ENCODE data around the gene RUFY1. TPM values are rescaled to one million over a fixed set of nuclear protein-coding genes. Genes with fewer than 3 reads are reported as not detected.

The RUFY1 gene
- total RNA-seq, 2 experiments from 2014 or later: 22.5 to 24.7 TPM

DNA sequence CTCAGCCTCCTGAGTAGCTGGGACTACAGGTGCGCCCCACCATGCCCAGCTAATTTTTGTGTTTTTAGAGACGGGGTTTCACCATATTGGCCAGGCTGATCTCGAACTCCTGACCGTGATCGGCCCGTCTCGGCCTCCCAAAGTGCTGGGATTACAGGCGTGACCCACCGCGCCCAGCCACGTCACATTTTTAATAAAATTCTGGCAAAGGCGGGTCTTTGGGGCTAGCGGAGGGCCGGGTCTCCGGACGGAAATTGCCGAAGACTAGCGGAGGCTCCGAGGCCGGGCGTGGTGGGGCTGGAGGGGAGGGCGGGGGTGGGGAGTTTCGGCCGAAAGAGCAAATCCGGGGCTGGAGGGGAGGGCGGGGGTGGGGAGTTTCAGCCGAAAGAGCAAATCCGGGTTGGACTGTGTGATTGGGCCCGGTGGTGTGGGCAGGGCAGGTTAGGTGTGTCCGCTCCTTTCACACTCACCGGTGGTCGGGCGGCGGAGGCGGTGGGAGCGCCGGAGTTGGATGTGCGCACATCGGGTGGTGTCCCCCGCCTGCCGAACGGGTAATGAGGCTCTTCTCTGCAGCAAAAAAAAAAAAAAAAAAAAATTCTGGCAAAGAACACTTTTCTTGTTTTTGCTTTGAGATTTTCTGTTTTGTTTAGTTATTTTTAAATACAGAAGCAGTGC lies 27.1 kb downstream of the RUFY1 start:
- POLR2A ChIA-PET: no interaction called here
- Mint-ChIP-seq H3K9me3 (no peaks in the 10 kb centered on the region), H3K27ac (no peak overlapping the region), H3K36me3 (ENCODE audit: low read depth) (peaks cover 13% of the 10 kb centered on the region), H3K27me3 (no peaks in the 10 kb centered on the region), H3K4me3 (no peak overlapping the region), H3K4me1 (ENCODE audit: low read depth) (no peaks in the 10 kb centered on the region)
- intact Hi-C loops (cut with micrococcal nuclease): no loop called here
- TF ChIP-seq, protein P1, sequence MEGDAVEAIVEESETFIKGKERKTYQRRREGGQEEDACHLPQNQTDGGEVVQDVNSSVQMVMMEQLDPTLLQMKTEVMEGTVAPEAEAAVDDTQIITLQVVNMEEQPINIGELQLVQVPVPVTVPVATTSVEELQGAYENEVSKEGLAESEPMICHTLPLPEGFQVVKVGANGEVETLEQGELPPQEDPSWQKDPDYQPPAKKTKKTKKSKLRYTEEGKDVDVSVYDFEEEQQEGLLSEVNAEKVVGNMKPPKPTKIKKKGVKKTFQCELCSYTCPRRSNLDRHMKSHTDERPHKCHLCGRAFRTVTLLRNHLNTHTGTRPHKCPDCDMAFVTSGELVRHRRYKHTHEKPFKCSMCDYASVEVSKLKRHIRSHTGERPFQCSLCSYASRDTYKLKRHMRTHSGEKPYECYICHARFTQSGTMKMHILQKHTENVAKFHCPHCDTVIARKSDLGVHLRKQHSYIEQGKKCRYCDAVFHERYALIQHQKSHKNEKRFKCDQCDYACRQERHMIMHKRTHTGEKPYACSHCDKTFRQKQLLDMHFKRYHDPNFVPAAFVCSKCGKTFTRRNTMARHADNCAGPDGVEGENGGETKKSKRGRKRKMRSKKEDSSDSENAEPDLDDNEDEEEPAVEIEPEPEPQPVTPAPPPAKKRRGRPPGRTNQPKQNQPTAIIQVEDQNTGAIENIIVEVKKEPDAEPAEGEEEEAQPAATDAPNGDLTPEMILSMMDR (IDR thresholded peaks at IDR 0.05): no peak
- CTCF ChIA-PET: no interaction called here
- ATAC-seq (no peak), DNase-seq (no peak)

DNA sequence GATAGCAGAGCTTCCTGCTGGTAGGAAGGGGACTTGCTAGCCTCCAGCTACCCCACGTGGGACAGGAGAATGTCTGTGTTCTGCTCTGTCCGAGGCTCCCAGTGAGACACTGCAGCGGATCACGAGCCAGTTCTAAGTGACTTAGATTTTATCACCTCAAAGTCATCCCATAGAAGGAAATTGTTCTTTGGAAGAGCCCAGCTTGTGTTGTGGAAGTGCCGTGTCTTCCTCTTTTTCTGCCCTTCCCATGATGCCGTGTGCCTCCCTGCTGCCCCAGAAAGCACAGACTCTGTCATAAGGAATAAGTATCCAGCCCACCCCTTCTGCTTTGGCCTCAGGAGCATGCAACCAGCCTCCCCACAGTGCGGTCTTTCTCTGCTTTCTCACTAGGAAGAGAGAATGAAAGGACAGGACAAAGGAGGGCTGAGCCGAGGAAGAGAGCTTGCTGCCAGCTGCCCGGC lies 35.6 kb downstream of the RUFY1 start:
- no peak for ATAC-seq
- Mint-ChIP-seq H3K27me3 (no peaks in the 10 kb centered on the region), H3K36me3 (ENCODE audit: low read depth) (peaks cover 25% of the 10 kb centered on the region), H3K27ac (no peak overlapping the region), H3K4me1 (ENCODE audit: low read depth) (no peaks in the 10 kb centered on the region), H3K9me3 (no peaks in the 10 kb centered on the region), H3K4me3 (no peak overlapping the region)
- ChIA-PET CTCF (interaction anchor here (1.2 to 1.9 kb wide), 3 partner anchors 11 to 177 kb away, joined by 3 to 6 read pairs (median 4); no protein-coding TSS in a partner anchor), POLR2A (interaction anchor here (0.6 to 1.5 kb wide), 4 partner anchors 12 to 27 kb away, joined by 3 to 4 read pairs (median 3); no protein-coding TSS in a partner anchor)
- no peak for DNase-seq
- intact Hi-C loops (cut with micrococcal nuclease): no loop called here
- TF ChIP-seq, protein P1 (IDR thresholded peaks at IDR 0.05): no peak

DNA sequence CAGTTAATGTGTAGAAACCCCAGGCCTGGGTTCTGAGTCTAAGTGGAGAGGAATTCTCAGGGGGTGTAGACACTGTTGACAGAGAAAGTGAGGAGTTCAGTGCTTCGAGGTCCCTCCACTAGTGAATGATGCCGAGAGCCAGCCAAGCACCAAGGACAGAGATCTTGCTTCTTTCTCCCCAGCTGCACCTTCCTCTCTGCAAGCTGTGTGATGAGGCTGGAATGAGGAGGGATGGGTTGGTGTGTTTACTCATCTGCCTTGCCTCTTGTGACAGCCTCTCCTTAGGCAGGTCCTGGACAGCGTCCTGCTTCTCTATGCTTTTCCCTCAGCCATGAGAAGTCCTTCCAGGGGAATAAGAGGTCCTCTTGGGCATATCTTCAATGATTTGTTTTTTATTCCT lies 37.8 kb downstream of the RUFY1 start:
- TF ChIP-seq, protein P1 (IDR thresholded peaks at IDR 0.05): no peak
- Mint-ChIP-seq H3K9me3 (no peaks in the 10 kb centered on the region), H3K4me3 (no peak overlapping the region), H3K36me3 (ENCODE audit: low read depth) (peaks cover 27% of the 10 kb centered on the region), H3K27me3 (no peaks in the 10 kb centered on the region), H3K4me1 (ENCODE audit: low read depth) (no peaks in the 10 kb centered on the region), H3K27ac (no peak overlapping the region)
- ATAC-seq: no peak
- ChIA-PET POLR2A (interaction anchor here (1.3 kb wide), 1 partner anchor 8 kb away, joined by 3 read pairs; no protein-coding TSS in a partner anchor), CTCF (interaction anchor here (1.1 kb wide), 1 partner anchor 52 kb away, joined by 3 read pairs; no protein-coding TSS in a partner anchor)
- intact Hi-C loops (cut with micrococcal nuclease): no loop called here
- no peak for DNase-seq

DNA sequence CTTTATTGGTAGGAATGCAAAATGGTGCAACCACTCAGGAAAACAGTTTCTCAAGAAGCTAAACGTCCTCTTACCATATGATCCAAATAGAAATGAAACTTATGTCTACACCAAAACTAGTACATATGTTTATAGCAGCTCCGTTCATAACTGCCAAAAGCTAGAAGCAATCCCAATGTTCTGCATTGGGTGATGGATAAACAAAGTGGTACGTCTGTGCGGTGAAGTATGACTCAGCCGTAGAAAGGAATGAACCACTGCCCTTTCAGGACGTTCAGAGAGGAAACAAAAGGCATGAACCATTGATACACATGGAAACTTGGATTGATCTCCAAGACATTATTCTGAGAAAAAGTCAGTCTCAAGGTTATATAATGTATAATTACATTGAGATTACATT lies 45.6 kb downstream of the RUFY1 start:
- DNase-seq (no peak), ATAC-seq (no peak)
- H3K27me3 Mint-ChIP-seq: no peaks in the 10 kb centered on the region
- CTCF ChIA-PET: interaction anchor here (1.0 kb wide), 1 partner anchor 16 kb away, joined by 4 read pairs; no protein-coding TSS in a partner anchor
- TF ChIP-seq, protein P1 (IDR thresholded peaks at IDR 0.05): no peak
- peaks cover 34% of the 10 kb centered on the region for H3K36me3 Mint-ChIP-seq (ENCODE audit: low read depth)
- intact Hi-C loops (cut with micrococcal nuclease): no loop called here
- H3K9me3 Mint-ChIP-seq: no peaks in the 10 kb centered on the region
- no peaks in the 10 kb centered on the region for H3K4me1 Mint-ChIP-seq (ENCODE audit: low read depth)
- POLR2A ChIA-PET: interaction anchor here (1.2 to 6.8 kb wide), 2 partner anchors 8 to 13 kb away, joined by 3 to 51 read pairs; no protein-coding TSS in a partner anchor
- H3K27ac Mint-ChIP-seq: no peak overlapping the region
- H3K4me3 Mint-ChIP-seq: no peak overlapping the region

DNA sequence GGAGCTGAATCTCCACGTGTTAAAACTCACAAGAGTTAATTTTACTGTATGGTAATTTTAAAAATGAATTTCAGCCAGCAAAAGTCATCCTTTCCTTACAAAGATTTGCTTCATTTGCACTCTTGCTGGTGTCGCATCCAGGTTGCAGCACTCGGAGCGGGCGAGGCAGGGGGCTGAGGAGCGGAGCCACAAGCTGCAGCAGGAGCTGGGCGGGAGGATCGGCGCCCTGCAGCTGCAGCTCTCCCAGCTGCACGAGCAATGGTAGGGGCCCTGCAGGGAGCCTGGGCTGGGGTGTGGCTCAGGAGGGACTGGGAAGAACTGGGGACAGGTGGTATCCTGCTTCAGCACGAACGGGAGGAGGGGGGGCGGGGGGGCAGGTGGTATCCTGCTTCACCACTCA lies 46.1 kb downstream of the RUFY1 start:
- POLR2A ChIA-PET: interaction anchor here (1.2 to 6.8 kb wide), 2 partner anchors 8 to 13 kb away, joined by 3 to 51 read pairs; no protein-coding TSS in a partner anchor
- no peaks in the 10 kb centered on the region for H3K27me3 Mint-ChIP-seq

More for the DNA sequence above, 46.1 kb downstream of the RUFY1 start:
- Mint-ChIP-seq H3K4me1 (ENCODE audit: low read depth) (no peaks in the 10 kb centered on the region), H3K4me3 (no peak overlapping the region), H3K27ac (no peak overlapping the region), H3K36me3 (ENCODE audit: low read depth) (peaks cover 34% of the 10 kb centered on the region), H3K9me3 (no peaks in the 10 kb centered on the region)
- ATAC-seq (no peak), DNase-seq (no peak)
- TF ChIP-seq, protein P1 (IDR thresholded peaks at IDR 0.05): no peak
- intact Hi-C loops (cut with micrococcal nuclease): no loop called here
- CTCF ChIA-PET: interaction anchor here (1.0 kb wide), 1 partner anchor 15 kb away, joined by 4 read pairs; no protein-coding TSS in a partner anchor

Measured in activated CD8-positive, alpha-beta T cell treated with anti-CD3 and anti-CD28 coated beads for 36 hours (primary cell).